ENCODE data around the gene RTN4R. TPM values are rescaled to one million over a fixed set of nuclear protein-coding genes. Genes with fewer than 3 reads are reported as not detected.

The RTN4R gene
- total RNA-seq, 1 donor = under 0.01 TPM

- Histone ChIP-seq H3K4me3 (ENCODE audit: insufficient read depth, low read length) (no peak overlapping the region), H3K79me2 (ENCODE audit: insufficient read depth, low read length) (no peaks in the 10 kb centered on the region)
- TF ChIP-seq CTCF (IDR thresholded peaks at IDR 0.05; ENCODE audit: extremely low read depth, low read depth, low read length) = no peak
Measured at GRCh38 chr22:20232237-20232598, 35.9 kb downstream of the RTN4R start.

GRCh38 chr22:20231514-20232236 lies 36.4 kb downstream of the RTN4R start:
- H3K27ac ChIP-seq (ENCODE audit: low read depth, low read length) = no peak overlapping the region
- H3K4me2 ChIP-seq (ENCODE audit: insufficient read depth, low read length) = no peak overlapping the region
- H3K79me2 ChIP-seq (ENCODE audit: insufficient read depth, low read length) = no peaks in the 10 kb centered on the region
- H3K36me3 ChIP-seq (ENCODE audit: insufficient read depth, low read length) = no peaks in the 10 kb centered on the region
- no peak for DNase-seq (ENCODE audit: insufficient read length, low spot score, missing footprints)
- H3K27me3 ChIP-seq (ENCODE audit: insufficient read depth, low read length) = peaks cover 27% of the 10 kb centered on the region
- no peaks in the 10 kb centered on the region for H3K9me3 ChIP-seq (ENCODE audit: low read depth, low read length)
- H2AFZ ChIP-seq (ENCODE audit: low read length) = no peak overlapping the region
- no peaks in the 10 kb centered on the region for H3K4me1 ChIP-seq (ENCODE audit: insufficient read depth, low read length)
- H3K4me3 ChIP-seq (ENCODE audit: insufficient read depth, low read length) = no peak overlapping the region
- no peaks in the 10 kb centered on the region for H4K20me1 ChIP-seq (ENCODE audit: insufficient read depth, low read length)
- no peak for TF ChIP-seq CTCF (IDR thresholded peaks at IDR 0.05; ENCODE audit: extremely low read depth, low read depth, low read length)

More at GRCh38 chr22:20232237-20232598, 35.9 kb downstream of the RTN4R start:
- no peak overlapping the region for H3K27ac ChIP-seq (ENCODE audit: low read depth, low read length)
- no peaks in the 10 kb centered on the region for H3K36me3 ChIP-seq (ENCODE audit: insufficient read depth, low read length)
- no peaks in the 10 kb centered on the region for H3K4me1 ChIP-seq (ENCODE audit: insufficient read depth, low read length)
- no peaks in the 10 kb centered on the region for H3K9me3 ChIP-seq (ENCODE audit: low read depth, low read length)
- no peaks in the 10 kb centered on the region for H4K20me1 ChIP-seq (ENCODE audit: insufficient read depth, low read length)
- DNase-seq (ENCODE audit: insufficient read length, low spot score, missing footprints) = no peak
- peaks cover 27% of the 10 kb centered on the region for H3K27me3 ChIP-seq (ENCODE audit: insufficient read depth, low read length)
- no peak overlapping the region for H3K4me2 ChIP-seq (ENCODE audit: insufficient read depth, low read length)
- H2AFZ ChIP-seq (ENCODE audit: low read length) = no peak overlapping the region

DNA sequence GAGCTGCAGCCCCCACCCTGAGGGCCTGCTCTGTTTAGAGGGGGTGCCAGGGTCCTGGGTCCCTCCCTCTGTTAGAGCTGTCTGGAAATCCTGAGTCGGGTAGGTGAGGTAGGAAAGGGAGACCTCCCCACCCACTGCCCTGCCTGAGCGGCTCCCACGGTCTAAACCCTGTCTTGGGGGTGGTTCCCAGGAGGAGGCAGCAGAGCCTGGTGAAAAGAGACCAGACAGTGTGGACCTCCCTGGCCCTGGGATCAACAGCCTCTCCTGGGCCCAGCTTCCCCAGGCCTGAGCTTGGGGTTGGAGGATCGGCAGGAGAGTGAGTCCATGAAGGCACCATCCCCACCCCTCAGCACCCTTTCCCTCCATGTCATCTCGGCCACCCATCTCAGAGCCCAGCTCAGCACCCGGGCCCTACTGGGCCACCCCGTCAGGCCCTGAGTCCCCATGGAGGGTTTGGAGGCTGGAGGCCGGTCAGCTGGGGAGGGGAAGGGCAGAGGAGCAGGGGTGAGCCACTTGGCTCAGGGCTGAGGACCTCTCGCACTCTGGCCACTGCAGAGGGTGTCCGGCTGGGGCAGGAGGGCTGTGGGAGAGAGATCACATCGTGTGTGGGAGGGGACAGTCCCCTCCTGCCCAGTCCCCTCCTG lies 37.2 kb downstream of the RTN4R start:
- H3K27me3 ChIP-seq (ENCODE audit: insufficient read depth, low read length) = peaks cover 27% of the 10 kb centered on the region
- no peak overlapping the region for H3K4me3 ChIP-seq (ENCODE audit: insufficient read depth, low read length)
- no peaks in the 10 kb centered on the region for H4K20me1 ChIP-seq (ENCODE audit: insufficient read depth, low read length)
- H3K36me3 ChIP-seq (ENCODE audit: insufficient read depth, low read length) = no peaks in the 10 kb centered on the region
- H3K4me2 ChIP-seq (ENCODE audit: insufficient read depth, low read length) = no peak overlapping the region
- H3K79me2 ChIP-seq (ENCODE audit: insufficient read depth, low read length) = no peaks in the 10 kb centered on the region
- no peaks in the 10 kb centered on the region for H3K9me3 ChIP-seq (ENCODE audit: low read depth, low read length)
- DNase-seq (ENCODE audit: insufficient read length, low spot score, missing footprints) = no peak
- H3K4me1 ChIP-seq (ENCODE audit: insufficient read depth, low read length) = no peaks in the 10 kb centered on the region
- H3K27ac ChIP-seq (ENCODE audit: low read depth, low read length) = no peak overlapping the region
- TF ChIP-seq CTCF (IDR thresholded peaks at IDR 0.05; ENCODE audit: extremely low read depth, low read depth, low read length) = no peak
- H2AFZ ChIP-seq (ENCODE audit: low read length) = no peak overlapping the region

Measured in osteoblast (primary cell).